ENCODE data around the gene NAP1L1.

- TF ChIP-seq GATA2 (IDR thresholded peaks at IDR 0.05; ENCODE audit: low read depth, low read length) (no peak), GATA3 (IDR thresholded peaks at IDR 0.05; ENCODE audit: low read depth, low read length) (no peak)
These were observed 6.8 kb upstream of the NAP1L1 start for GRCh38 chr12:76091246-76091754.
